Measurements from ENCODE around the gene TWIST1.

- TF ChIP-seq CTCF (IDR thresholded peaks at IDR 0.05): no peak
- TF ChIP-seq POLR2A (IDR thresholded peaks at IDR 0.05): no peak
Measured at GRCh38 chr7:19105546-19105945, 11.9 kb downstream of the TWIST1 start.
